BE2C (cell line): ENCODE results near the gene MINAR1.
"Not testable (repeated sequence)": the region's sequence is repeated elsewhere in the genome, so short reads cannot be mapped to it uniquely, and the experiment has no call there.

Experiments used
- DNase-seq: peaks from one replicate; pipeline ENCODE4 v3.0.0-alpha.2; 2020
- H3K27me3 ChIP-seq: fragments of 250-450 bp; sonication (Bioruptor Pico); 2 replicates; pipeline ENCODE4 v1.5.1; 2020; ENCODE audit warnings: mild to moderate bottlenecking
- H3K36me3 ChIP-seq: fragments of 250-450 bp; sonication (Bioruptor Pico); 2 replicates; pipeline ENCODE4 v1.5.1; 2020; ENCODE audit warnings: mild to moderate bottlenecking
- H3K4me1 ChIP-seq: fragments of 250-450 bp; sonication (Bioruptor Pico); 2 replicates; pipeline ENCODE4 v1.5.1; 2020
- H3K4me3 ChIP-seq: 2 replicates; pipeline ENCODE4 v1.5.1; 2011; ENCODE audit warnings: low read depth, low read length
- H3K9me3 ChIP-seq: fragments of 250-450 bp; sonication (Bioruptor Pico); 2 replicates; pipeline ENCODE4 v1.5.1; 2020
- CTCF ChIP-seq: IDR thresholded peaks from 2 replicates; pipeline ENCODE4 v1.5.1; 2012; ENCODE audit warnings: mild to moderate bottlenecking, low read depth, low read length

The MINAR1 gene

GRCh38 chr15:79412010-79412409 lies 20.1 kb upstream of the MINAR1 start:
- H3K4me3 ChIP-seq = no peak overlapping the region
- peaks cover 13% of the 10 kb centered on the region for H3K36me3 ChIP-seq
- H3K9me3 ChIP-seq = no peaks in the 10 kb centered on the region
- DNase-seq = no peak
- TF ChIP-seq CTCF = no peak
- no peaks in the 10 kb centered on the region for H3K4me1 ChIP-seq
- no peaks in the 10 kb centered on the region for H3K27me3 ChIP-seq

GRCh38 chr15:79412429-79412828 lies 19.7 kb upstream of the MINAR1 start:
- no peak overlapping the region for H3K4me3 ChIP-seq
- H3K36me3 ChIP-seq = peaks cover 13% of the 10 kb centered on the region
- TF ChIP-seq CTCF = no peak
- H3K4me1 ChIP-seq = no peaks in the 10 kb centered on the region
- H3K9me3 ChIP-seq = no peaks in the 10 kb centered on the region
- DNase-seq = no peak
- H3K27me3 ChIP-seq = no peaks in the 10 kb centered on the region

GRCh38 chr15:79416876-79417275 lies 15.3 kb upstream of the MINAR1 start:
- no peak for TF ChIP-seq CTCF
- H3K9me3 ChIP-seq = no peaks in the 10 kb centered on the region
- peaks cover 13% of the 10 kb centered on the region for H3K36me3 ChIP-seq
- no peak for DNase-seq
- no peaks in the 10 kb centered on the region for H3K27me3 ChIP-seq
- no peaks in the 10 kb centered on the region for H3K4me1 ChIP-seq
- no peak overlapping the region for H3K4me3 ChIP-seq

GRCh38 chr15:79418693-79419279 lies 13.3 kb upstream of the MINAR1 start:
- H3K4me1 ChIP-seq = no peaks in the 10 kb centered on the region
- DNase-seq = no peak
- no peaks in the 10 kb centered on the region for H3K9me3 ChIP-seq
- H3K27me3 ChIP-seq = no peaks in the 10 kb centered on the region
- no peak for TF ChIP-seq CTCF
- H3K4me3 ChIP-seq = no peak overlapping the region
- no peaks in the 10 kb centered on the region; the same call in 1 of the 2 replicates for H3K36me3 ChIP-seq

GRCh38 chr15:79425591-79426295 lies 6.4 kb upstream of the MINAR1 start:
- Histone ChIP-seq H3K27me3 (no peaks in the 10 kb centered on the region), H3K36me3 (no peaks in the 10 kb centered on the region), H3K9me3 (peaks cover 3% of the 10 kb centered on the region; the same call in 1 of the 2 replicates), H3K4me3 (no peak overlapping the region), H3K4me1 (no peaks in the 10 kb centered on the region)
- no peak for TF ChIP-seq CTCF
- no peak for DNase-seq

- not testable (repeated sequence) for H3K9me3 ChIP-seq, DNase-seq, H3K27me3 ChIP-seq, H3K4me1 ChIP-seq, H3K4me3 ChIP-seq, H3K36me3 ChIP-seq
Measured at GRCh38 chr15:79426899-79427298, 5.2 kb upstream of the MINAR1 start.
